HCT116 (cell line): ENCODE data around the gene PLD5. TPM values are rescaled to one million over a fixed set of nuclear protein-coding genes. Genes with fewer than 3 reads are reported as not detected.

Experiments used
- ATAC-seq: fragments of 200-7000 bp; cut with Tn5 transposase; 2 replicates; pipeline ENCODE4 v1.9.1; 2020; ENCODE audit warnings: mild to moderate bottlenecking, moderate library complexity
- BruUV-seq: library from RNA; stranded (reverse); fragments of 400-500 nt; replicated peaks from 2 replicates; lab custom pipeline; 2021; lab: Mats Ljungman, UMichigan
- CTCF ChIA-PET: fragments of 300-600 bp; sonication (Branson Sonifier 250); formaldehyde crosslinking; loops from one replicate; lab custom pipeline; 2021; ENCODE audit warnings: antibody characterized with exemption; lab: Charles Lee
- POLR2A ChIA-PET: fragments of 300-600, 350-600 bp; sonication (Branson Sonifier 250); formaldehyde crosslinking; loops from one replicate; lab custom pipeline; 2021; ENCODE audit warnings: antibody characterized with exemption; lab: Charles Lee
- RAD21 ChIA-PET, 2 experiments: fragments of 300-600 bp; sonication (Branson Sonifier 250); formaldehyde crosslinking; loops; one replicate each; lab custom pipeline; 2023; ENCODE audit warnings: low total read pairs in 2 of 2; ENCODE audit not compliant: uncharacterized antibody in 2 of 2, unreplicated experiment in 2 of 2, low non-redundant PET in 1 of 2; lab: Charles Lee
- DNase-seq: peaks from one replicate; pipeline ENCODE4 v3.0.0-alpha.2; 2010; ENCODE audit warnings: low read depth, low spot score
- H2AFZ ChIP-seq: fragments of 200-600 bp; shearing (Covaris generic), sonication (generic); 2 replicates; pipeline ENCODE4 v1.6.1; 2017; ENCODE audit warnings: low read depth, mixed run types, mixed read lengths, antibody characterized with exemption, low read length; ENCODE audit not compliant: poor library complexity, severe bottlenecking
- H3K27ac ChIP-seq: 2 replicates; pipeline ENCODE4 v1.5.1; 2012; ENCODE audit warnings: low read depth, low read length
- H3K27me3 ChIP-seq: fragments of 200-600 bp; sonication (generic); 2 replicates; pipeline ENCODE4 v1.6.1; 2016; ENCODE audit warnings: mixed run types, low read length, mixed read lengths; ENCODE audit not compliant: insufficient read depth
- H3K36me3 ChIP-seq, 2 experiments: fragments of 200-500 bp in 1 of 2; fragments of 200-600 bp in 1 of 2; sonication (Bioruptor generic) in 1 of 2; sonication (generic) in 1 of 2; 2 replicates each; pipeline versions ENCODE4 v1.5.1 to v1.6.1; 2014 to 2016; ENCODE audit warnings: low read length in 2 of 2, inconsistent platforms in 1 of 2, mixed read lengths in 1 of 2, mixed run types in 1 of 2; ENCODE audit not compliant: insufficient read depth in 2 of 2, control insufficient read depth in 1 of 2
- H3K4me1 ChIP-seq, 2 experiments: fragments of 200-600 bp in 1 of 2; sonication (generic) in 1 of 2; 2 replicates each; pipeline versions ENCODE4 v1.5.1 to v1.6.1; 2012 to 2017; ENCODE audit warnings: low read length in 2 of 2, inconsistent platforms in 1 of 2, mild to moderate bottlenecking in 1 of 2, mixed read lengths in 1 of 2, mixed run types in 1 of 2, moderate library complexity in 1 of 2; ENCODE audit not compliant: insufficient read depth in 2 of 2, control insufficient read depth in 1 of 2
- H3K4me2 ChIP-seq: fragments of 200-600 bp; sonication (generic); 2 replicates; pipeline ENCODE4 v1.6.1; 2017; ENCODE audit warnings: mixed run types, low read length, mixed read lengths
- H3K4me3 ChIP-seq, 2 experiments: fragments of 200-600 bp in 1 of 2; sonication (generic) in 1 of 2; replicated peaks in 1 of 2; 2 replicates each; pipeline ENCODE4 v1.5.1; 2011 to 2016; ENCODE audit warnings: low read length in 2 of 2, control low read depth in 1 of 2, low read depth in 1 of 2, mild to moderate bottlenecking in 1 of 2, mixed read lengths in 1 of 2, mixed run types in 1 of 2
- H3K79me2 ChIP-seq: fragments of 200-600 bp; sonication (generic); 2 replicates; pipeline ENCODE4 v1.6.1; 2017; ENCODE audit warnings: mild to moderate bottlenecking, mixed run types, low read length, moderate library complexity, mixed read lengths; ENCODE audit not compliant: insufficient read depth
- H3K9ac ChIP-seq: fragments of 200-600 bp; sonication (generic); 2 replicates; pipeline ENCODE4 v1.6.1; 2016; ENCODE audit warnings: low read length, mixed read lengths
- H3K9me2 ChIP-seq: fragments of 200-600 bp; sonication (generic), shearing (Covaris generic); 2 replicates; pipeline ENCODE4 v1.6.1; 2017; ENCODE audit warnings: mixed run types, mild to moderate bottlenecking, moderate library complexity; ENCODE audit not compliant: insufficient read depth
- H3K9me3 ChIP-seq, 2 experiments: fragments of 200-500 bp in 1 of 2; fragments of 200-600 bp in 1 of 2; sonication (Bioruptor generic) in 1 of 2; sonication (generic) in 1 of 2; 2 replicates each; pipeline ENCODE4 v1.6.1; 2014 to 2017; ENCODE audit warnings: low read length in 2 of 2, mixed read lengths in 2 of 2, inconsistent platforms in 1 of 2, low read depth in 1 of 2, mild to moderate bottlenecking in 1 of 2, mixed run types in 1 of 2, moderate library complexity in 1 of 2; ENCODE audit not compliant: control insufficient read depth in 1 of 2, insufficient read depth in 1 of 2
- H4K20me1 ChIP-seq: fragments of 200-600 bp; sonication (generic), shearing (Covaris generic); 2 replicates; pipeline ENCODE4 v1.6.1; 2017; ENCODE audit warnings: mixed run types, mild to moderate bottlenecking, moderate library complexity; ENCODE audit not compliant: insufficient read depth
- CEBPB ChIP-seq: IDR thresholded peaks from 2 replicates; pipeline ENCODE4 v1.6.1; 2012; ENCODE audit warnings: low read depth
- CTCF ChIP-seq, 3 experiments: fragments of 200-600 bp in 1 of 3; sonication (generic) in 1 of 3; IDR thresholded peaks in 2 of 3; conservative IDR thresholded peaks in 1 of 3; 2 replicates each; pipeline ENCODE4 v1.5.1; 2012 to 2017; ENCODE audit warnings: low read depth in 2 of 3, low read length in 2 of 3, antibody characterized with exemption in 1 of 3, borderline replicate concordance in 1 of 3, control low read depth in 1 of 3, mild to moderate bottlenecking in 1 of 3, mixed read lengths in 1 of 3, mixed run types in 1 of 3, moderate library complexity in 1 of 3; ENCODE audit not compliant: insufficient read depth in 1 of 3
- EZH2 ChIP-seq: fragments of 200-600 bp; sonication (generic); IDR thresholded peaks from 2 replicates; pipeline ENCODE4 v1.6.1; 2017; ENCODE audit warnings: antibody characterized with exemption, mixed run types
- EZH2phosphoT487 ChIP-seq: fragments of 200-600 bp; IDR thresholded peaks from 2 replicates; pipeline ENCODE4 v1.6.1; 2018; ENCODE audit warnings: antibody characterized with exemption, borderline replicate concordance
- FOSL1 ChIP-seq: IDR thresholded peaks from 2 replicates; pipeline ENCODE4 v1.6.1; 2012; ENCODE audit warnings: low read depth
- JUND ChIP-seq: IDR thresholded peaks from 2 replicates; pipeline ENCODE4 v1.6.1; 2012
- RAD21 ChIP-seq: IDR thresholded peaks from 2 replicates; pipeline ENCODE4 v1.6.1; 2012; ENCODE audit warnings: low read depth, mild to moderate bottlenecking
- SP1 ChIP-seq: IDR thresholded peaks from 2 replicates; pipeline ENCODE4 v1.6.1; 2012; ENCODE audit warnings: low read depth
- TCF7L2 ChIP-seq: IDR thresholded peaks from 2 replicates; pipeline ENCODE4 v1.7.0; 2011; ENCODE audit warnings: borderline replicate concordance, inconsistent platforms; ENCODE audit not compliant: insufficient read depth, insufficient read length; ENCODE audit errors: extremely low read depth
- YY1 ChIP-seq: IDR thresholded peaks from 2 replicates; pipeline ENCODE4 v1.6.1; 2011; ENCODE audit warnings: low read length, low read depth, moderate library complexity, mild to moderate bottlenecking; ENCODE audit not compliant: insufficient replicate concordance; ENCODE audit errors: extremely low read depth
- ZFX ChIP-seq: fragments of 450-650 bp; IDR thresholded peaks from 2 replicates; pipeline ENCODE4 v1.6.1; 2017
- ZNF274 ChIP-seq: fragments of 200-500 bp; sonication (Bioruptor generic); IDR thresholded peaks from 2 replicates; pipeline ENCODE4 v1.6.1; 2014; ENCODE audit warnings: mild to moderate bottlenecking, low read depth, low read length, inconsistent platforms
- intact Hi-C: fragments of 100-400 bp; cut with micrococcal nuclease; formaldehyde crosslinking; loops from 2 replicates; pipeline ENCODE4 v1.10.0; 2022
- total RNA-seq: library from RNA; stranded (reverse); gene quantifications from one replicate; pipeline ENCODE4 v1.2.1, GENCODE V29; 2021; ENCODE audit not compliant: unreplicated experiment
- TF ChIP-seq, protein P1 (sequence below): IDR thresholded peaks from 2 replicates; pipeline ENCODE4 v1.6.1; 2012; ENCODE audit warnings: low read depth
- TF ChIP-seq, protein P2 (sequence below): IDR thresholded peaks from 2 replicates; pipeline ENCODE4 v1.6.1; 2012

PLD5 gene
- total RNA-seq, 1 experiment from 2014 or later, result not detected

- Histone ChIP-seq H3K4me3 (no peak overlapping the region), H3K9me2 (no peaks in the 10 kb centered on the region), H4K20me1 (no peaks in the 10 kb centered on the region), H3K9me3 (no peaks in the 10 kb centered on the region), H3K27me3 (peaks cover 26% of the 10 kb centered on the region), H3K79me2 (no peaks in the 10 kb centered on the region), H3K4me2 (no peak overlapping the region), H3K27ac (no peak overlapping the region), H3K9ac (no peak overlapping the region), H2AFZ (no peak overlapping the region), H3K36me3 (no peaks in the 10 kb centered on the region), H3K4me1 (no peaks in the 10 kb centered on the region)
- intact Hi-C loops, result no loop called here
- RAD21 ChIA-PET, result no interaction called here
- BruUV-seq, result no TSS peak
- TF ChIP-seq ZFX (no peak), EZH2 (no peak), RAD21 (no peak), CEBPB (no peak), JUND (no peak)
- POLR2A ChIA-PET, result no interaction called here
- ATAC-seq (no peak), DNase-seq (no peak)
- CTCF ChIA-PET, result no interaction called here
Measured at GRCh38 chr1:242237051-242237450, 287.4 kb downstream of the PLD5 start.

GRCh38 chr1:242228991-242229390, 295.5 kb downstream of the PLD5 start:
- ChIA-PET POLR2A (no interaction called here), RAD21 (no interaction called here), CTCF (no interaction called here)
- TF ChIP-seq CTCF (IDR thresholded peaks at IDR 0.05 in 2 of 3, conservative IDR thresholded peaks at IDR 0.05 in 1 of 3; ENCODE audit: borderline replicate concordance in 1 of 3, insufficient read depth in 1 of 3, low read depth in 2 of 3, low read length in 2 of 3) (no peak), ZNF274 (no peak), TCF7L2 (no peak), YY1 (no peak), FOSL1 (no peak), EZH2 (no peak), EZH2phosphoT487 (no peak), SP1 (no peak), ZFX (no peak)
- TF ChIP-seq, protein P1, sequence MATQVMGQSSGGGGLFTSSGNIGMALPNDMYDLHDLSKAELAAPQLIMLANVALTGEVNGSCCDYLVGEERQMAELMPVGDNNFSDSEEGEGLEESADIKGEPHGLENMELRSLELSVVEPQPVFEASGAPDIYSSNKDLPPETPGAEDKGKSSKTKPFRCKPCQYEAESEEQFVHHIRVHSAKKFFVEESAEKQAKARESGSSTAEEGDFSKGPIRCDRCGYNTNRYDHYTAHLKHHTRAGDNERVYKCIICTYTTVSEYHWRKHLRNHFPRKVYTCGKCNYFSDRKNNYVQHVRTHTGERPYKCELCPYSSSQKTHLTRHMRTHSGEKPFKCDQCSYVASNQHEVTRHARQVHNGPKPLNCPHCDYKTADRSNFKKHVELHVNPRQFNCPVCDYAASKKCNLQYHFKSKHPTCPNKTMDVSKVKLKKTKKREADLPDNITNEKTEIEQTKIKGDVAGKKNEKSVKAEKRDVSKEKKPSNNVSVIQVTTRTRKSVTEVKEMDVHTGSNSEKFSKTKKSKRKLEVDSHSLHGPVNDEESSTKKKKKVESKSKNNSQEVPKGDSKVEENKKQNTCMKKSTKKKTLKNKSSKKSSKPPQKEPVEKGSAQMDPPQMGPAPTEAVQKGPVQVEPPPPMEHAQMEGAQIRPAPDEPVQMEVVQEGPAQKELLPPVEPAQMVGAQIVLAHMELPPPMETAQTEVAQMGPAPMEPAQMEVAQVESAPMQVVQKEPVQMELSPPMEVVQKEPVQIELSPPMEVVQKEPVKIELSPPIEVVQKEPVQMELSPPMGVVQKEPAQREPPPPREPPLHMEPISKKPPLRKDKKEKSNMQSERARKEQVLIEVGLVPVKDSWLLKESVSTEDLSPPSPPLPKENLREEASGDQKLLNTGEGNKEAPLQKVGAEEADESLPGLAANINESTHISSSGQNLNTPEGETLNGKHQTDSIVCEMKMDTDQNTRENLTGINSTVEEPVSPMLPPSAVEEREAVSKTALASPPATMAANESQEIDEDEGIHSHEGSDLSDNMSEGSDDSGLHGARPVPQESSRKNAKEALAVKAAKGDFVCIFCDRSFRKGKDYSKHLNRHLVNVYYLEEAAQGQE, result no peak
- TF ChIP-seq, protein P2, sequence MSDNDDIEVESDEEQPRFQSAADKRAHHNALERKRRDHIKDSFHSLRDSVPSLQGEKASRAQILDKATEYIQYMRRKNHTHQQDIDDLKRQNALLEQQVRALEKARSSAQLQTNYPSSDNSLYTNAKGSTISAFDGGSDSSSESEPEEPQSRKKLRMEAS, result no peak
- Histone ChIP-seq H3K79me2 (no peaks in the 10 kb centered on the region), H3K9me3 (no peaks in the 10 kb centered on the region), H3K9ac (no peak overlapping the region), H3K4me3 (no peak overlapping the region), H3K27ac (no peak overlapping the region), H2AFZ (no peak overlapping the region), H3K4me1 (no peaks in the 10 kb centered on the region), H3K9me2 (no peaks in the 10 kb centered on the region), H3K36me3 (no peaks in the 10 kb centered on the region), H3K27me3 (peaks cover 14% of the 10 kb centered on the region; the same call in 1 of the 2 replicates), H4K20me1 (no peaks in the 10 kb centered on the region), H3K4me2 (no peak overlapping the region)
- ATAC-seq (no peak), DNase-seq (no peak)
- intact Hi-C loops, result no loop called here
- BruUV-seq, result no TSS peak
